Transverse colon (tissue), 4 donors: ENCODE results near the gene PIAS1. TPM values are rescaled to one million over a fixed set of nuclear protein-coding genes. Genes with fewer than 3 reads are reported as not detected.

Experiments used
- DNase-seq: peaks from one replicate; pipeline ENCODE4 v3.0.0-alpha.2; 2019
- H3K27ac ChIP-seq, 4 donors: fragments of 200-600 bp; sonication (generic); 2 replicates each; pipeline ENCODE4 v1.5.1; 2016 to 2018; ENCODE audit warnings: inconsistent platforms in 4 of 4
- H3K27me3 ChIP-seq: fragments of 200-600 bp; sonication (generic); 2 replicates; pipeline ENCODE4 v1.5.1; 2017; ENCODE audit warnings: inconsistent platforms
- H3K36me3 ChIP-seq, 4 donors: fragments of 200-600 bp; sonication (generic); 2 replicates each; pipeline ENCODE4 v1.5.1; 2017 to 2019; ENCODE audit warnings: inconsistent platforms in 4 of 4
- H3K4me1 ChIP-seq, 4 donors: fragments of 200-600 bp; sonication (generic); 2 replicates each; pipeline ENCODE4 v1.5.1; 2017 to 2020; ENCODE audit warnings: inconsistent platforms in 4 of 4
- H3K4me3 ChIP-seq, 4 donors: fragments of 200-600 bp; sonication (generic); 1 replicate in 1 of 4; 2 replicates in 3 of 4; pipeline versions ENCODE4 v1.5.1 to v1.6.1; 2017 to 2019; ENCODE audit warnings: inconsistent platforms in 4 of 4
- H3K9me3 ChIP-seq, 2 donors: fragments of 200-600 bp; sonication (generic); 2 replicates each; pipeline ENCODE4 v1.5.1; 2017 to 2019; ENCODE audit warnings: inconsistent platforms in 2 of 2
- EP300 ChIP-seq: sonication (generic); formaldehyde crosslinking; IDR thresholded peaks from one replicate; pipeline ENCODE4 v1.6.1; 2017; ENCODE audit warnings: antibody characterized with exemption, low read depth
- POLR2A ChIP-seq: fragments of 450-650 bp; IDR thresholded peaks from one replicate; pipeline ENCODE4 v1.6.1; 2016; ENCODE audit warnings: antibody characterized with exemption, mild to moderate bottlenecking, moderate library complexity
- POLR2AphosphoS5 ChIP-seq, 3 donors: sonication (generic); formaldehyde crosslinking; IDR thresholded peaks; one replicate each; pipeline ENCODE4 v1.6.1; 2016; ENCODE audit warnings: antibody characterized with exemption in 3 of 3
- WGBS, 2 donors: methylation state at CpG; one replicate each; pipeline ENCODE4 v1.1.5; 2018; ENCODE audit warnings: low coverage in 1 of 2; 5-methylcytosine and 5-hydroxymethylcytosine counted together
- in situ Hi-C, 4 donors: fragments of 200-750 bp; cut with MboI; loops; one replicate each; pipeline versions ENCODE4 v1.15.0 to v1.15.1; 2017; ENCODE audit warnings: low sequenced_read_pairs in 3 of 4, low pct_ligation_motif_present in 1 of 4, low pct_unique_long_range_greater_than_20kb in 1 of 4
- intact Hi-C: fragments of 100-400 bp; cut with DNase I; formaldehyde crosslinking; loops from one replicate; pipeline ENCODE4 v1.15.1; 2023; ENCODE audit warnings: low total_unique reads
- total RNA-seq, 4 donors: library from RNA; depleted of rRNA; stranded (reverse); fragments of >200 nt; gene quantifications; one replicate each; pipeline ENCODE4 v1.1.0, GENCODE V29; 2016
- TF ChIP-seq, protein P1 (sequence below), 5 experiments: fragments of 200-600 bp in 3 of 5; fragments of 450-650 bp in 2 of 5; sonication (generic) in 3 of 5; IDR thresholded peaks; 1 replicate in 2 of 5; 2 replicates in 3 of 5; pipeline ENCODE4 v1.5.1; 2016 to 2017; ENCODE audit warnings: antibody characterized with exemption in 5 of 5, inconsistent platforms in 3 of 5, mild to moderate bottlenecking in 2 of 5, moderate library complexity in 1 of 5

Gene PIAS1
- total RNA-seq, 4 donors from 2014 or later: 34.0 to 141 (median 55.4) TPM

DNA sequence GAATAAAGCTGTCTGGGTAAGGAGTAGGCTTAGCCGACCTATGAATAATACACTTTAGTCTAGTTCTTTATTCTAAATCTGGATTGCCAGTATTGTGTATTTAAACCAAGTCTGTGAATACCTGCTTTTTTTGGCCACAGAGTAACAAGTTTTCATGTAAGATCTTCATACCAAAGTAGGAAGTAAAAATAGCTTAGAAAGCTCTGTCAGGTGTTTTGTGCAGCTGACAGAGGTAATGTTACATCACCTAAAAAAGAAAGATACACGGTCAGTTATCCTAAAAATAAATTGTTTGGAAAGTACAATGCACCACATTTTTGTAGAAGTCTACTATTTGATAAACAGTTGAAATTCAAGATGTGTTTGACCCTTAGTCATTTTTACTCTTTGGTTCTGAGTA, 134.5 kb downstream of the PIAS1 start:
- intact Hi-C loops: no loop called here
- peaks cover 7 to 38% (median 30%) of the 10 kb centered on the region in 4 donors for H3K4me1 ChIP-seq
- WGBS, 2 donors: 62 to 63% methylated on average over 2 of the region's 2 CpGs

GRCh38 chr15:68190048-68190447, 135.9 kb downstream of the PIAS1 start:
- peak overlapping the region; percentile 0 to 83 (median 78) for H3K27ac ChIP-seq
- no peak for TF ChIP-seq POLR2A
- TF ChIP-seq EP300: no peak
- no peak for TF ChIP-seq POLR2AphosphoS5 (IDR thresholded peaks at IDR 0.05)
- TF ChIP-seq, protein P1, sequence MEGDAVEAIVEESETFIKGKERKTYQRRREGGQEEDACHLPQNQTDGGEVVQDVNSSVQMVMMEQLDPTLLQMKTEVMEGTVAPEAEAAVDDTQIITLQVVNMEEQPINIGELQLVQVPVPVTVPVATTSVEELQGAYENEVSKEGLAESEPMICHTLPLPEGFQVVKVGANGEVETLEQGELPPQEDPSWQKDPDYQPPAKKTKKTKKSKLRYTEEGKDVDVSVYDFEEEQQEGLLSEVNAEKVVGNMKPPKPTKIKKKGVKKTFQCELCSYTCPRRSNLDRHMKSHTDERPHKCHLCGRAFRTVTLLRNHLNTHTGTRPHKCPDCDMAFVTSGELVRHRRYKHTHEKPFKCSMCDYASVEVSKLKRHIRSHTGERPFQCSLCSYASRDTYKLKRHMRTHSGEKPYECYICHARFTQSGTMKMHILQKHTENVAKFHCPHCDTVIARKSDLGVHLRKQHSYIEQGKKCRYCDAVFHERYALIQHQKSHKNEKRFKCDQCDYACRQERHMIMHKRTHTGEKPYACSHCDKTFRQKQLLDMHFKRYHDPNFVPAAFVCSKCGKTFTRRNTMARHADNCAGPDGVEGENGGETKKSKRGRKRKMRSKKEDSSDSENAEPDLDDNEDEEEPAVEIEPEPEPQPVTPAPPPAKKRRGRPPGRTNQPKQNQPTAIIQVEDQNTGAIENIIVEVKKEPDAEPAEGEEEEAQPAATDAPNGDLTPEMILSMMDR (IDR thresholded peaks at IDR 0.05): no peak
- intact Hi-C loops: no loop called here
- H3K4me1 ChIP-seq: peaks cover 7 to 38% (median 30%) of the 10 kb centered on the region in 4 donors
- H3K9me3 ChIP-seq: no peaks in the 10 kb centered on the region
- in situ Hi-C loops: no loop called here
- WGBS, 2 donors: 80 to 82% methylated on average over 4 of the region's 4 CpGs
- H3K27me3 ChIP-seq: no peaks in the 10 kb centered on the region
- H3K36me3 ChIP-seq: peaks cover 0 to 17% (median 6%) of the 10 kb centered on the region in 4 donors
- no peak for DNase-seq
- no peak overlapping the region for H3K4me3 ChIP-seq

More for the DNA sequence above, 134.5 kb downstream of the PIAS1 start:
- Histone ChIP-seq H3K9me3 (no peaks in the 10 kb centered on the region), H3K27ac (peak overlapping the region; percentile 73 to 86 (median 82)), H3K4me3 (no peak overlapping the region), H3K27me3 (no peaks in the 10 kb centered on the region), H3K36me3 (peaks cover 0 to 22% (median 9%) of the 10 kb centered on the region in 4 donors)
- no peak for DNase-seq
- no peak for TF ChIP-seq POLR2AphosphoS5 (IDR thresholded peaks at IDR 0.05)
- TF ChIP-seq EP300: no peak
- TF ChIP-seq, protein P1 (IDR thresholded peaks at IDR 0.05): no peak
- TF ChIP-seq POLR2A: no peak
- in situ Hi-C loops: no loop called here

GRCh38 chr15:68191555-68191954, 137.4 kb downstream of the PIAS1 start:
- intact Hi-C loops: no loop called here
- in situ Hi-C loops: no loop called here
- peaks cover 0 to 17% (median 5%) of the 10 kb centered on the region in 4 donors for H3K36me3 ChIP-seq
- H3K27ac ChIP-seq: peak overlapping the region in 1 of 4 donors; percentile 6
- WGBS, 2 donors: 58 to 63% methylated on average over 2 to 3 of the region's 3 CpGs
- peak in 1 of 3 donors; percentile 15 for TF ChIP-seq POLR2AphosphoS5 (IDR thresholded peaks at IDR 0.05)
- TF ChIP-seq EP300: no peak
- no peak for TF ChIP-seq POLR2A
- TF ChIP-seq, protein P1 (IDR thresholded peaks at IDR 0.05): no peak
- no peaks in the 10 kb centered on the region for H3K27me3 ChIP-seq
- no peaks in the 10 kb centered on the region for H3K9me3 ChIP-seq
- no peak overlapping the region for H3K4me3 ChIP-seq
- DNase-seq: no peak
- peaks cover 7 to 35% (median 29%) of the 10 kb centered on the region in 4 donors for H3K4me1 ChIP-seq

DNA sequence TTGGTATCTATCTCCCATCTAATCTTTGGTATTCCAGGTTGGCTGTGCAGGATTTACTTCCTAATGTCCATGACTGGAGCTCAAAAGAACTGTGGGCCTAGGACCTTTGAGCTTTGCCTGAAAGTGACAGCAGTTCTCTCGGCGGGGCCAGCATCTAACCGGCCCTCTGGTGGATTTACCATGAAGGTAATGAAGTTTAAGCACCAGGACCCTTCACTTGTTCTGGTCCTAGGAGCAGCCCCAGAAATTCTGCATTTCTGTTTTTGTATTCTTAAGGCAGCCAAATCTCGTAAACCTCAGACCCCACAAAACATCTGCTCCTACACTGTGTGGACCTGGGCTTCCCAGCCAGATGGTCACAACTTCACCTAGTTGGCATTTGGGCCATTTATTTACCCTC, 138.0 kb downstream of the PIAS1 start:
- peaks cover 0 to 17% (median 3%) of the 10 kb centered on the region in 4 donors for H3K36me3 ChIP-seq
- 90% methylated on average over 4 of the region's 4 CpGs; no CpG with 5 or more reads in 1 of the 2 donors for WGBS, 2 donors

More for the DNA sequence above, 138.0 kb downstream of the PIAS1 start:
- H3K4me3 ChIP-seq: no peak overlapping the region
- H3K27ac ChIP-seq: peak overlapping the region in 2 of 4 donors; percentile 6 to 23
- H3K27me3 ChIP-seq: no peaks in the 10 kb centered on the region
- no peaks in the 10 kb centered on the region for H3K9me3 ChIP-seq
- in situ Hi-C loops (no loop called here), intact Hi-C loops (no loop called here)
- no peak for DNase-seq
- TF ChIP-seq POLR2AphosphoS5 (IDR thresholded peaks at IDR 0.05): no peak
- no peak for TF ChIP-seq EP300
- TF ChIP-seq, protein P1 (IDR thresholded peaks at IDR 0.05): no peak
- no peak for TF ChIP-seq POLR2A
- H3K4me1 ChIP-seq: peaks cover 7 to 30% (median 23%) of the 10 kb centered on the region in 4 donors
